SK-N-SH treated with all-trans-retinoic acid at 6 μM for 48 hours (cell line): ENCODE results near the gene CGNL1.

Experiments
- ATAC-seq: fragments of 200-7000 bp; cut with Tn5 transposase; 3 replicates; pipeline ENCODE4 v1.9.1; 2020; ENCODE audit warnings: mild to moderate bottlenecking, moderate library complexity
- ARNTL ChIP-seq: fragments of 450-650 bp; formaldehyde crosslinking; IDR thresholded peaks from 2 replicates; pipeline ENCODE4 v1.5.0; 2020; ENCODE audit warnings: low read depth, mild to moderate bottlenecking, moderate library complexity, borderline replicate concordance
- BACH2 ChIP-seq: fragments of 250-450 bp; sonication (Bioruptor Pico); IDR thresholded peaks from 2 replicates; pipeline ENCODE4 v1.9.0; 2021; ENCODE audit warnings: mild to moderate bottlenecking, borderline replicate concordance
- CSDC2 ChIP-seq: fragments of 250-450 bp; sonication (Bioruptor Pico); IDR thresholded peaks from 2 replicates; pipeline ENCODE4 v1.5.0; 2020; ENCODE audit warnings: mild to moderate bottlenecking, moderate library complexity
- ESRRG ChIP-seq: fragments of 250-450 bp; sonication (Bioruptor Pico); IDR thresholded peaks from 2 replicates; pipeline ENCODE4 v1.6.1; 2021; ENCODE audit warnings: mild to moderate bottlenecking
- GLIS3 ChIP-seq: fragments of 250-450 bp; sonication (Bioruptor Pico); IDR thresholded peaks from 2 replicates; pipeline ENCODE4 v1.5.0; 2020; ENCODE audit warnings: mild to moderate bottlenecking, moderate library complexity
- ISL1 ChIP-seq: fragments of 250-450 bp; sonication (Bioruptor Pico); IDR thresholded peaks from 2 replicates; pipeline ENCODE4 v2.1.2; 2022; ENCODE audit warnings: mild to moderate bottlenecking, moderate library complexity
- OSR1 ChIP-seq: fragments of 250-450 bp; sonication (Bioruptor Pico); IDR thresholded peaks from 2 replicates; pipeline ENCODE4 v1.8.0; 2022; ENCODE audit warnings: moderate library complexity, mild to moderate bottlenecking, inconsistent platforms
- POU6F1 ChIP-seq: fragments of 250-450 bp; sonication (Bioruptor Pico); IDR thresholded peaks from 2 replicates; pipeline ENCODE4 v1.8.0; 2021; ENCODE audit warnings: low read depth, mild to moderate bottlenecking, moderate library complexity, borderline replicate concordance
- PPARA ChIP-seq: fragments of 250-450 bp; sonication (Bioruptor Pico); IDR thresholded peaks from 2 replicates; pipeline ENCODE4 v1.5.0; 2020; ENCODE audit warnings: mild to moderate bottlenecking, borderline replicate concordance
- SNAI2 ChIP-seq: fragments of 250-450 bp; sonication (Bioruptor Pico); IDR thresholded peaks from 2 replicates; pipeline ENCODE4 v1.5.0; 2020; ENCODE audit warnings: mild to moderate bottlenecking, moderate library complexity
- TCF4 ChIP-seq: fragments of 250-450 bp; sonication (Bioruptor Pico); IDR thresholded peaks from 2 replicates; pipeline ENCODE4 v1.8.0; 2021; ENCODE audit warnings: mild to moderate bottlenecking, moderate library complexity, borderline replicate concordance
- TOX ChIP-seq: fragments of 250-450 bp; sonication (Bioruptor Pico); IDR thresholded peaks from 2 replicates; pipeline ENCODE4 v1.8.0; 2021; ENCODE audit warnings: mild to moderate bottlenecking, moderate library complexity, borderline replicate concordance
- TSHZ2 ChIP-seq: fragments of 250-450 bp; sonication (Bioruptor Pico); IDR thresholded peaks from 2 replicates; pipeline ENCODE4 v1.5.0; 2020; ENCODE audit warnings: mild to moderate bottlenecking, moderate library complexity
- ZC3H10 ChIP-seq: fragments of 250-450 bp; sonication (Bioruptor Pico); IDR thresholded peaks from 2 replicates; pipeline ENCODE4 v1.5.1; 2021; ENCODE audit warnings: mild to moderate bottlenecking, moderate library complexity
- ZFP3 ChIP-seq: fragments of 250-450 bp; sonication (Bioruptor Pico); IDR thresholded peaks from 2 replicates; pipeline ENCODE4 v1.5.0; 2020; ENCODE audit warnings: mild to moderate bottlenecking, moderate library complexity
- ZFP30 ChIP-seq: fragments of 450-650 bp; formaldehyde crosslinking; IDR thresholded peaks from 2 replicates; pipeline ENCODE4 v1.5.0; 2022; ENCODE audit warnings: mild to moderate bottlenecking, moderate library complexity
- ZNF565 ChIP-seq: fragments of 450-650 bp; formaldehyde crosslinking; conservative IDR thresholded peaks from 2 replicates; pipeline ENCODE4 v1.5.0; 2020; ENCODE audit warnings: low read depth, mild to moderate bottlenecking, moderate library complexity
- ZNF70 ChIP-seq: fragments of 450-650 bp; formaldehyde crosslinking; IDR thresholded peaks from 2 replicates; pipeline ENCODE4 v1.5.0; 2020; ENCODE audit warnings: mild to moderate bottlenecking, moderate library complexity
- ZNF8 ChIP-seq: fragments of 450-650 bp; formaldehyde crosslinking; IDR thresholded peaks from 2 replicates; pipeline ENCODE4 v1.5.0; 2020; ENCODE audit warnings: mild to moderate bottlenecking, moderate library complexity
- TF ChIP-seq, protein P1 (sequence below): fragments of 250-450 bp; sonication (Bioruptor Pico); IDR thresholded peaks from 2 replicates; pipeline ENCODE4 v1.5.1; 2020; ENCODE audit warnings: low read depth, mild to moderate bottlenecking, moderate library complexity
- TF ChIP-seq, protein P2 (sequence below): fragments of 250-450 bp; sonication (Bioruptor Pico); IDR thresholded peaks from 2 replicates; pipeline ENCODE4 v1.8.0; 2020; ENCODE audit warnings: mild to moderate bottlenecking, moderate library complexity, borderline replicate concordance

CGNL1 gene

DNA sequence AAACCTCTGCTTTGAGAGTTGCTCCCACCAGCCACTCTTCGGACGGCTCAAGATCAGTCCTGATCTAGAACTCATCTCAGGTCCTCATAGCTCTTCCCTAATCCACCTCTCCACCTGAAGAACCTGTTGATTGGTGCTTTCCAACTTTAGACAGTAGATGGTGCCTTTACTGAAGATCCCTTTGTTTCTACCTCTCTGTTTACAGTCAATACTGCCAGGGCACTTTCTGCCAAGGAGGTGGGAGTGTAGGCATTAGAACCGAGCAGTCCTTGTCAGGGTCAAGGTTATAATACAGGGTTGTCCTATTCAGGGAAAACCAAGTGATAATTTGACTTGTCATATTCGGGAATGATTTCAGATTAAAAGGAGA lies 1.2 kb downstream of the CGNL1 start:
- TF ChIP-seq CSDC2 (CRISPR knock-in tag) (no peak), ZNF70 (no peak), POU6F1 (CRISPR knock-in tag) (no peak), ARNTL (CRISPR knock-in tag) (no peak), GLIS3 (no peak), TSHZ2 (no peak), ZNF565 (no peak), ZC3H10 (CRISPR knock-in tag) (no peak), ZFP3 (CRISPR knock-in tag) (no peak), OSR1 (CRISPR knock-in tag) (no peak), ISL1 (CRISPR knock-in tag) (no peak)
- TF ChIP-seq, protein P1, sequence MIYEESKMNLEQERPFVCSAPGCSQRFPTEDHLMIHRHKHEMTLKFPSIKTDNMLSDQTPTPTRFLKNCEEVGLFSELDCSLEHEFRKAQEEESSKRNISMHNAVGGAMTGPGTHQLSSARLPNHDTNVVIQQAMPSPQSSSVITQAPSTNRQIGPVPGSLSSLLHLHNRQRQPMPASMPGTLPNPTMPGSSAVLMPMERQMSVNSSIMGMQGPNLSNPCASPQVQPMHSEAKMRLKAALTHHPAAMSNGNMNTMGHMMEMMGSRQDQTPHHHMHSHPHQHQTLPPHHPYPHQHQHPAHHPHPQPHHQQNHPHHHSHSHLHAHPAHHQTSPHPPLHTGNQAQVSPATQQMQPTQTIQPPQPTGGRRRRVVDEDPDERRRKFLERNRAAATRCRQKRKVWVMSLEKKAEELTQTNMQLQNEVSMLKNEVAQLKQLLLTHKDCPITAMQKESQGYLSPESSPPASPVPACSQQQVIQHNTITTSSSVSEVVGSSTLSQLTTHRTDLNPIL (CRISPR knock-in tag), result no peak
- ATAC-seq, result no peak

DNA sequence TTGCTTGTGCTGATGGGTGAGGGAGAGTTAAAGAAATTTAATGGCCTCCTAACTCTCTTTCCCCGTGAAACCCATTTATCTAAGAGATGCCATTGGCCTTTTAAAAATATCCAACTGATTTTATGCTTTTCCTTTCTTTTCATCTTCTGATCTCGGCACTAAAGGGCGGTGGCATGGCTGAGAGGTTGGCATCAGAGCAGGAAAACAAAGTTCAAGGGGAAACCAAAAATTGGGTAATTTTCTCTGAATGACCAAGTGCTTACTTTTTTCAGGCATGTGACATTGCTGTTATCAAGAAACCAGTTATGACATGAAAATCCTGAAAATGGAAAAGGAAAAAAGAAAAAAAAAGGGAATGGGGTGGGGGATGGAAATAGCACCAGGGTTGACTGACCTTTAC lies 3.2 kb downstream of the CGNL1 start:
- ATAC-seq, result no peak
- TF ChIP-seq OSR1 (CRISPR knock-in tag) (no peak), ZC3H10 (CRISPR knock-in tag) (no peak), BACH2 (no peak), TCF4 (no peak), GLIS3 (no peak), ZNF8 (no peak), ISL1 (CRISPR knock-in tag) (no peak), CSDC2 (CRISPR knock-in tag) (no peak), SNAI2 (CRISPR knock-in tag) (no peak), POU6F1 (CRISPR knock-in tag) (no peak), PPARA (CRISPR knock-in tag) (no peak), ZFP30 (CRISPR knock-in tag) (no peak), ZFP3 (CRISPR knock-in tag) (no peak), ESRRG (CRISPR knock-in tag) (no peak), TOX (no peak)
- TF ChIP-seq, protein P1 (CRISPR knock-in tag), result no peak
- TF ChIP-seq, all 23 proteins: peak for 0

GRCh38 chr15:57380854-57381253 lies 4.5 kb downstream of the CGNL1 start:
- ATAC-seq, result no peak
- TF ChIP-seq TOX (no peak), OSR1 (CRISPR knock-in tag) (no peak), ZNF565 (no peak), BACH2 (no peak), GLIS3 (no peak), ARNTL (CRISPR knock-in tag) (no peak), SNAI2 (CRISPR knock-in tag) (no peak)
- TF ChIP-seq, protein P2, sequence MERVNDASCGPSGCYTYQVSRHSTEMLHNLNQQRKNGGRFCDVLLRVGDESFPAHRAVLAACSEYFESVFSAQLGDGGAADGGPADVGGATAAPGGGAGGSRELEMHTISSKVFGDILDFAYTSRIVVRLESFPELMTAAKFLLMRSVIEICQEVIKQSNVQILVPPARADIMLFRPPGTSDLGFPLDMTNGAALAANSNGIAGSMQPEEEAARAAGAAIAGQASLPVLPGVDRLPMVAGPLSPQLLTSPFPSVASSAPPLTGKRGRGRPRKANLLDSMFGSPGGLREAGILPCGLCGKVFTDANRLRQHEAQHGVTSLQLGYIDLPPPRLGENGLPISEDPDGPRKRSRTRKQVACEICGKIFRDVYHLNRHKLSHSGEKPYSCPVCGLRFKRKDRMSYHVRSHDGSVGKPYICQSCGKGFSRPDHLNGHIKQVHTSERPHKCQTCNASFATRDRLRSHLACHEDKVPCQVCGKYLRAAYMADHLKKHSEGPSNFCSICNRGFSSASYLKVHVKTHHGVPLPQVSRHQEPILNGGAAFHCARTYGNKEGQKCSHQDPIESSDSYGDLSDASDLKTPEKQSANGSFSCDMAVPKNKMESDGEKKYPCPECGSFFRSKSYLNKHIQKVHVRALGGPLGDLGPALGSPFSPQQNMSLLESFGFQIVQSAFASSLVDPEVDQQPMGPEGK (CRISPR knock-in tag), result no peak
- TF ChIP-seq, all 23 proteins: peak for 0
